ENCODE measurements around the gene ZNF618. TPM values are rescaled to one million over a fixed set of nuclear protein-coding genes. Genes with fewer than 3 reads are reported as not detected.

The ZNF618 gene
- total and polyA plus RNA-seq, 8 donors = 5.1 to 14.0 (median 8.1) TPM

- Histone ChIP-seq H3K27ac (no peak overlapping the region), H3K9me3 (no peaks in the 10 kb centered on the region), H3K4me3 (no peak overlapping the region), H3K4me1 (peaks cover 7 to 18% (median 9%) of the 10 kb centered on the region in 3 donors), H3K27me3 (no peaks in the 10 kb centered on the region), H3K36me3 (peaks cover 0 to 15% (median 0%) of the 10 kb centered on the region in 3 donors)
- no peak for TF ChIP-seq CTCF (IDR thresholded peaks at IDR 0.05)
- intact Hi-C loops (cut with DNase I) = no loop called here
- no peak for DNase-seq
- WGBS, 2 donors = 85 to 91% methylated on average over 12 of the region's 12 CpGs
- peak in 2 of 4 donors; percentile 25 to 37 for ATAC-seq
- no peak for FAIRE-seq
Measured at GRCh38 chr9:113989017-113989713, 113.1 kb downstream of the ZNF618 start.

- Histone ChIP-seq H3K4me3 (no peak overlapping the region), H3K27ac (no peak overlapping the region), H3K4me1 (peaks cover 12 to 22% (median 16%) of the 10 kb centered on the region in 3 donors), H3K9me3 (no peaks in the 10 kb centered on the region), H3K27me3 (no peaks in the 10 kb centered on the region), H3K36me3 (peaks cover 0 to 15% (median 0%) of the 10 kb centered on the region in 3 donors)
- intact Hi-C loops (cut with DNase I) = loop anchor here in 1 of 3 donors (10.0 kb wide), 1 partner anchor 75 kb away; no protein-coding TSS in a partner anchor
- no peak for FAIRE-seq
- 93 to 96% methylated on average over 5 of the region's 5 CpGs for WGBS, 2 donors
- no peak for ATAC-seq
- no peak for TF ChIP-seq CTCF (IDR thresholded peaks at IDR 0.05)
- no peak for DNase-seq
Measured at GRCh38 chr9:113989714-113990569, 113.8 kb downstream of the ZNF618 start.

- Histone ChIP-seq H3K27ac (no peak overlapping the region), H3K4me3 (no peak overlapping the region), H3K4me1 (peaks cover 12 to 22% (median 16%) of the 10 kb centered on the region in 3 donors), H3K36me3 (peaks cover 0 to 15% (median 0%) of the 10 kb centered on the region in 3 donors), H3K9me3 (no peaks in the 10 kb centered on the region), H3K27me3 (no peaks in the 10 kb centered on the region)
- no peak for ATAC-seq
- TF ChIP-seq CTCF (IDR thresholded peaks at IDR 0.05) = no peak
- no peak for DNase-seq
- 88 to 89% methylated on average over 8 of the region's 8 CpGs for WGBS, 2 donors
- FAIRE-seq = no peak
- intact Hi-C loops (cut with DNase I) = loop anchor here in 1 of 3 donors (10.0 kb wide), 1 partner anchor 76 kb away; no protein-coding TSS in a partner anchor
Measured at GRCh38 chr9:113990570-113990907, 114.4 kb downstream of the ZNF618 start.

- Histone ChIP-seq H3K27ac (no peak overlapping the region), H3K4me3 (no peak overlapping the region), H3K4me1 (peaks cover 12 to 22% (median 16%) of the 10 kb centered on the region in 3 donors), H3K27me3 (no peaks in the 10 kb centered on the region), H3K36me3 (peaks cover 0 to 15% (median 0%) of the 10 kb centered on the region in 3 donors), H3K9me3 (no peaks in the 10 kb centered on the region)
- TF ChIP-seq CTCF (IDR thresholded peaks at IDR 0.05) = no peak
- DNase-seq (no peak), ATAC-seq (no peak), FAIRE-seq (no peak)
- intact Hi-C loops (cut with DNase I) = loop anchor here in 1 of 3 donors (10.0 kb wide), 1 partner anchor 76 kb away; no protein-coding TSS in a partner anchor
- WGBS, 2 donors = 93 to 95% methylated on average over 5 of the region's 5 CpGs
Measured at GRCh38 chr9:113990975-113991471, 114.9 kb downstream of the ZNF618 start.
